HG03066 (cell line): Measurements from ENCODE around the gene ECD.

Source experiments
- ATAC-seq: cut with Tn5 transposase; IDR thresholded peaks from one replicate; pipeline ENCODE4 v1.9.1; 2021; ENCODE audit warnings: low read depth; ENCODE audit not compliant: unreplicated experiment

ECD gene

GRCh38 chr10:73099141-73099540 lies 68.7 kb downstream of the ECD start:
- no peak for ATAC-seq

- ATAC-seq = no peak
Measured at GRCh38 chr10:73097305-73097670, 70.5 kb downstream of the ECD start.

GRCh38 chr10:73096449-73097304 lies 71.1 kb downstream of the ECD start, which contains the start of gene P4HA1:
TSS of gene P4HA1 (minus strand) at chr10:73096866. CDS start at chr10:73074883, 21,983 bp downstream.
- peak; percentile 79 for ATAC-seq

- ATAC-seq = peak; percentile 28
Measured at GRCh38 chr10:73096041-73096448, 71.8 kb downstream of the ECD start.

GRCh38 chr10:73095481-73096021 lies 72.3 kb downstream of the ECD start:
- peak; percentile 3 for ATAC-seq

- ATAC-seq = no peak
Measured at GRCh38 chr10:73094986-73095480, 72.8 kb downstream of the ECD start.

- ATAC-seq = no peak
Measured at GRCh38 chr10:73093922-73094850, 73.6 kb downstream of the ECD start.

GRCh38 chr10:73092830-73093229 lies 75.0 kb downstream of the ECD start:
- ATAC-seq = no peak

- no peak for ATAC-seq
Measured at GRCh38 chr10:73088304-73088703, 79.5 kb downstream of the ECD start.

- no peak for ATAC-seq
Measured at GRCh38 chr10:73086816-73087215, 81.0 kb downstream of the ECD start.

GRCh38 chr10:73084209-73084608 lies 83.6 kb downstream of the ECD start:
- ATAC-seq = no peak
